ENCODE results near the gene VEGFA.

The VEGFA gene

GRCh38 chr6:43785220-43785752 lies 15.3 kb downstream of the VEGFA start:
- TF ChIP-seq, protein P1, sequence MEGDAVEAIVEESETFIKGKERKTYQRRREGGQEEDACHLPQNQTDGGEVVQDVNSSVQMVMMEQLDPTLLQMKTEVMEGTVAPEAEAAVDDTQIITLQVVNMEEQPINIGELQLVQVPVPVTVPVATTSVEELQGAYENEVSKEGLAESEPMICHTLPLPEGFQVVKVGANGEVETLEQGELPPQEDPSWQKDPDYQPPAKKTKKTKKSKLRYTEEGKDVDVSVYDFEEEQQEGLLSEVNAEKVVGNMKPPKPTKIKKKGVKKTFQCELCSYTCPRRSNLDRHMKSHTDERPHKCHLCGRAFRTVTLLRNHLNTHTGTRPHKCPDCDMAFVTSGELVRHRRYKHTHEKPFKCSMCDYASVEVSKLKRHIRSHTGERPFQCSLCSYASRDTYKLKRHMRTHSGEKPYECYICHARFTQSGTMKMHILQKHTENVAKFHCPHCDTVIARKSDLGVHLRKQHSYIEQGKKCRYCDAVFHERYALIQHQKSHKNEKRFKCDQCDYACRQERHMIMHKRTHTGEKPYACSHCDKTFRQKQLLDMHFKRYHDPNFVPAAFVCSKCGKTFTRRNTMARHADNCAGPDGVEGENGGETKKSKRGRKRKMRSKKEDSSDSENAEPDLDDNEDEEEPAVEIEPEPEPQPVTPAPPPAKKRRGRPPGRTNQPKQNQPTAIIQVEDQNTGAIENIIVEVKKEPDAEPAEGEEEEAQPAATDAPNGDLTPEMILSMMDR (IDR thresholded peaks at IDR 0.05; ENCODE audit: control insufficient read depth, insufficient read depth, low read depth, low read length, missing control alignments): no peak
- DNase-seq (ENCODE audit: low read depth): no peak
- H3K4me3 ChIP-seq (ENCODE audit: control insufficient read depth, low read depth, low read length): no peak overlapping the region

DNA sequence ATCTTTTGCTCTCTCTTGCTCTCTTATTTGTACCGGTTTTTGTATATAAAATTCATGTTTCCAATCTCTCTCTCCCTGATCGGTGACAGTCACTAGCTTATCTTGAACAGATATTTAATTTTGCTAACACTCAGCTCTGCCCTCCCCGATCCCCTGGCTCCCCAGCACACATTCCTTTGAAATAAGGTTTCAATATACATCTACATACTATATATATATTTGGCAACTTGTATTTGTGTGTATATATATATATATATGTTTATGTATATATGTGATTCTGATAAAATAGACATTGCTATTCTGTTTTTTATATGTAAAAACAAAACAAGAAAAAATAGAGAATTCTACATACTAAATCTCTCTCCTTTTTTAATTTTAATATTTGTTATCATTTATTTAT lies 15.9 kb downstream of the VEGFA start:
- TF ChIP-seq, protein P1 (IDR thresholded peaks at IDR 0.05; ENCODE audit: control insufficient read depth, insufficient read depth, low read depth, low read length, missing control alignments): no peak
- no peak overlapping the region for H3K4me3 ChIP-seq (ENCODE audit: control insufficient read depth, low read depth, low read length)
- no peak for DNase-seq (ENCODE audit: low read depth)

GRCh38 chr6:43786664-43787329 lies 16.8 kb downstream of the VEGFA start:
- TF ChIP-seq, protein P1 (IDR thresholded peaks at IDR 0.05; ENCODE audit: control insufficient read depth, insufficient read depth, low read depth, low read length, missing control alignments): no peak

DNA sequence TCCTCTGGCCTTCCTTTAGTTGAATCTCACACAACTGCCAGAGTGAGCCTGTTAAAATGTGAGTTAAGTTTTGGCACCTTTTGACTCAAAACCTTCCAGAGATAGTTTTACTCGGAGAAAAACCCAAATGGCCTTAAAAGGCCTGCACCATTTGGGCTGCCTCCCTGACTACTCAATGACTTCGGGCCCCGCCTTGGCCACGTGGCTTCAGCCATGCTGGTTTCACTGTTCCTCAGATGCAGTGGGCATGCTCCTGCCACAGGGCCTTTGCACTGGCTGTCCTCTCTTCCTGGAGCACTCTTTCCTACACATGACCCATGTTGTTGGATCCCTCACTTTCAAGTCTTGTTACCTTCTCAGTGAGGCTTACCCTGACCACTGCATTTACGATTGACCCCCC lies 18.3 kb downstream of the VEGFA start:
- no peak for DNase-seq (ENCODE audit: low read depth)
- TF ChIP-seq, protein P1 (IDR thresholded peaks at IDR 0.05; ENCODE audit: control insufficient read depth, insufficient read depth, low read depth, low read length, missing control alignments): no peak

More at GRCh38 chr6:43786664-43787329, 16.8 kb downstream of the VEGFA start:
- no peak for DNase-seq (ENCODE audit: low read depth)
- no peak overlapping the region for H3K4me3 ChIP-seq (ENCODE audit: control insufficient read depth, low read depth, low read length)

DNA sequence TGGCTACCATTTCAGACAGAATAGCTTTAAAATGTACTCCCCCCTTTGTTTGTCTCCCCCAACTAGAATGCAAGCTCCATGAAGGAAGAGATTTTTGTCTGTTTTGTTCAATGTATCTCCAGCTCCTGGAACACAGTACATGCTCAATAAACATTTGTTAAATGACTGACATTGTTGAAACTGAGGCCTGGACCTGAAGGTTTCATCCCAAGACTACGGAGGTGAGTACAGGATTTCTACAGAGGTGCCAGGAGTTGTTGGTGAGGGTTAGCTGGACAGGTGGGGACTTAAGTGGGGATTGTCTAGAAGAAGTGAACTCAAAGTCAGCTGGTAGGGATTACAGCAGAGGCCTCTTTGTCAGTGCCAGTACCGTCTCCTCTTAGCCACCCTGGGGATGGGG lies 19.4 kb downstream of the VEGFA start:
- TF ChIP-seq, protein P1 (IDR thresholded peaks at IDR 0.05; ENCODE audit: control insufficient read depth, insufficient read depth, low read depth, low read length, missing control alignments): no peak
- no peak for DNase-seq (ENCODE audit: low read depth)
- no peak overlapping the region for H3K4me3 ChIP-seq (ENCODE audit: control insufficient read depth, low read depth, low read length)

More for the DNA sequence above, 18.3 kb downstream of the VEGFA start:
- H3K4me3 ChIP-seq (ENCODE audit: control insufficient read depth, low read depth, low read length): no peak overlapping the region

DNA sequence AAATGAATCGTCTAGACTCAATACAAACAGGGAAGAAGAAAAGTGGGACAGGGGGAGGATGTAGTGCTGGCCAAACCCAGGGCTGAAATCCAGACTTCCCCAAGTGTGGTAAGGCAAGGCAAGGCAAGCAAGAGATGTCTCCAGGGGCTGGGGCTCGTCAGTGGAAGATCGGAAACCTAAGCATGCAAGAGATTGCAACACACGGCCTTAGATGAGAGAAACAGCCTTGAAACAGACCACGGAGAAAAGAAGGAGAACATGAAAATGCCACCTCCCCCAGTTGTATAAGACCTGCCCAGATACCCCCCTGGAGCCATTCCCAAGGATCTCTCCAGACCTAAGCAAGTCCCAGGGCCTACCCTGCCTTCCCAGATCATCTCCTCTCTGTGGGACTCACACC lies 20.0 kb downstream of the VEGFA start:
- no peak overlapping the region for H3K4me3 ChIP-seq (ENCODE audit: control insufficient read depth, low read depth, low read length)
- peak; percentile 61 for DNase-seq (ENCODE audit: low read depth)
- TF ChIP-seq, protein P1 (IDR thresholded peaks at IDR 0.05; ENCODE audit: control insufficient read depth, insufficient read depth, low read depth, low read length, missing control alignments): no peak
